MM.1S (cell line): ENCODE data around the gene METTL21C.

Experiments
- DNase-seq: peaks from one replicate; pipeline ENCODE4 v3.0.0-alpha.2; 2015
- H2AFZ ChIP-seq: fragments of 300-600 bp; sonication (generic); 2 replicates; pipeline ENCODE4 v1.6.0; 2016; ENCODE audit warnings: antibody characterized with exemption, low read length
- H3F3A ChIP-seq: fragments of 300-600 bp; sonication (generic); 2 replicates; pipeline ENCODE4 v1.6.1; 2016; ENCODE audit warnings: mild to moderate bottlenecking, antibody characterized with exemption, low read length, moderate library complexity, mixed read lengths; ENCODE audit not compliant: insufficient read depth
- H3K27ac ChIP-seq: fragments of 300-600 bp; sonication (generic); 2 replicates; pipeline ENCODE4 v1.5.1; 2016; ENCODE audit warnings: mild to moderate bottlenecking, low read length
- H3K27me3 ChIP-seq: fragments of 300-600 bp; sonication (generic); replicated peaks from 2 replicates; pipeline ENCODE4 v1.6.0; 2016; ENCODE audit warnings: low read length; ENCODE audit not compliant: insufficient read depth
- H3K36me3 ChIP-seq: fragments of 300-600 bp; sonication (generic); replicated peaks from 2 replicates; pipeline ENCODE4 v1.6.1; 2016; ENCODE audit warnings: mild to moderate bottlenecking, low read length, mixed read lengths; ENCODE audit not compliant: insufficient read depth
- H3K4me1 ChIP-seq: fragments of 300-600 bp; sonication (generic); 2 replicates; pipeline ENCODE4 v1.6.1; 2016; ENCODE audit warnings: low read length, mixed read lengths
- H3K4me2 ChIP-seq: fragments of 300-600 bp; sonication (generic); 2 replicates; pipeline ENCODE4 v1.6.0; 2016; ENCODE audit warnings: low read depth, low read length
- H3K4me3 ChIP-seq: fragments of 300-600 bp; sonication (generic); 2 replicates; pipeline ENCODE4 v1.5.1; 2016; ENCODE audit warnings: low read length, mixed read lengths
- H3K79me2 ChIP-seq: fragments of 300-600 bp; sonication (generic); 2 replicates; pipeline ENCODE4 v1.6.1; 2016; ENCODE audit warnings: mixed run types, low read length, mixed read lengths
- H3K9ac ChIP-seq: fragments of 300-600 bp; sonication (generic); 2 replicates; pipeline ENCODE4 v1.6.1; 2016; ENCODE audit warnings: low read length, mixed read lengths
- H3K9me2 ChIP-seq: fragments of 300-600 bp; sonication (generic); replicated peaks from 2 replicates; pipeline ENCODE4 v1.6.1; 2016; ENCODE audit warnings: mild to moderate bottlenecking, low read length, mixed read lengths; ENCODE audit not compliant: insufficient read depth
- H3K9me3 ChIP-seq: fragments of 300-600 bp; sonication (generic); replicated peaks from 2 replicates; pipeline ENCODE4 v1.6.1; 2016; ENCODE audit warnings: mild to moderate bottlenecking, low read length, mixed read lengths; ENCODE audit not compliant: insufficient read depth
- H4K20me1 ChIP-seq: fragments of 300-600 bp; sonication (generic); 2 replicates; pipeline ENCODE4 v1.6.1; 2016; ENCODE audit warnings: mild to moderate bottlenecking, low read length, moderate library complexity, mixed read lengths; ENCODE audit not compliant: insufficient read depth
- CTCF ChIP-seq: fragments of 300-600 bp; sonication (generic); IDR thresholded peaks from 2 replicates; pipeline ENCODE4 v1.5.1; 2016; ENCODE audit warnings: antibody characterized with exemption, low read length, mixed read lengths
- EZH2 ChIP-seq: fragments of 300-600 bp; sonication (generic); optimal IDR thresholded peaks from 2 replicates; pipeline ENCODE3; 2017; ENCODE audit warnings: low read depth, mild to moderate bottlenecking, antibody characterized with exemption, low read length, mixed read lengths
- EZH2phosphoT487 ChIP-seq: fragments of 300-600 bp; sonication (generic); IDR thresholded peaks from 2 replicates; pipeline ENCODE4 v1.6.1; 2018; ENCODE audit warnings: antibody characterized with exemption, low read length

The METTL21C gene

GRCh38 chr13:102708211-102708610 lies 13.4 kb upstream of the METTL21C start:
- H4K20me1 ChIP-seq = no peaks in the 10 kb centered on the region
- H3F3A ChIP-seq = no peaks in the 10 kb centered on the region
- no peak for DNase-seq
- no peaks in the 10 kb centered on the region for H3K36me3 ChIP-seq
- no peak overlapping the region for H3K9ac ChIP-seq
- H3K27me3 ChIP-seq = no peaks in the 10 kb centered on the region
- H3K9me2 ChIP-seq = no peaks in the 10 kb centered on the region
- no peak overlapping the region for H3K4me3 ChIP-seq
- H3K4me2 ChIP-seq = no peak overlapping the region
- H2AFZ ChIP-seq = no peak overlapping the region
- H3K4me1 ChIP-seq = no peaks in the 10 kb centered on the region
- H3K79me2 ChIP-seq = no peaks in the 10 kb centered on the region
- no peaks in the 10 kb centered on the region for H3K9me3 ChIP-seq
- no peak overlapping the region for H3K27ac ChIP-seq
- TF ChIP-seq CTCF = no peak
- TF ChIP-seq EZH2 = no peak
- TF ChIP-seq EZH2phosphoT487 = no peak

- no peak for TF ChIP-seq EZH2phosphoT487
- no peak for TF ChIP-seq EZH2
- no peak for TF ChIP-seq CTCF
- Histone ChIP-seq H4K20me1 (no peaks in the 10 kb centered on the region), H3K27me3 (no peaks in the 10 kb centered on the region), H3F3A (no peaks in the 10 kb centered on the region), H3K4me2 (no peak overlapping the region), H3K36me3 (no peaks in the 10 kb centered on the region), H3K9me2 (no peaks in the 10 kb centered on the region), H3K9me3 (no peaks in the 10 kb centered on the region), H3K4me1 (no peaks in the 10 kb centered on the region), H3K4me3 (no peak overlapping the region), H2AFZ (no peak overlapping the region), H3K9ac (no peak overlapping the region), H3K27ac (no peak overlapping the region), H3K79me2 (no peaks in the 10 kb centered on the region)
- no peak for DNase-seq
These were observed 12.6 kb upstream of the METTL21C start for GRCh38 chr13:102707467-102707866.

GRCh38 chr13:102704238-102705058 lies 9.6 kb upstream of the METTL21C start:
- Histone ChIP-seq H3K27me3 (no peaks in the 10 kb centered on the region), H2AFZ (no peak overlapping the region), H4K20me1 (no peaks in the 10 kb centered on the region), H3K36me3 (no peaks in the 10 kb centered on the region), H3K4me2 (no peak overlapping the region), H3K9me3 (no peaks in the 10 kb centered on the region), H3K79me2 (no peaks in the 10 kb centered on the region), H3K4me3 (no peak overlapping the region), H3K27ac (no peak overlapping the region), H3K9me2 (no peaks in the 10 kb centered on the region), H3K4me1 (no peaks in the 10 kb centered on the region), H3K9ac (no peak overlapping the region), H3F3A (no peaks in the 10 kb centered on the region)
- TF ChIP-seq EZH2phosphoT487 (no peak), CTCF (no peak), EZH2 (no peak)
- DNase-seq = no peak
